ENCODE measurements around the gene CHMP3. TPM values are rescaled to one million over a fixed set of nuclear protein-coding genes. Genes with fewer than 3 reads are reported as not detected.

Gene CHMP3
- total RNA-seq, 4 donors from 2014 or later = 166 to 213 (median 185) TPM

- H3K4me3 ChIP-seq = no peak overlapping the region
- WGBS = 70% methylated on average over 2 of the region's 2 CpGs
- peaks cover 0 to 21% (median 10%) of the 10 kb centered on the region in 4 donors for H3K4me1 ChIP-seq
- TF ChIP-seq EP300 (IDR thresholded peaks at IDR 0.05) = no peak
- no peak for TF ChIP-seq POLR2AphosphoS5 (IDR thresholded peaks at IDR 0.05)
- TF ChIP-seq POLR2A (IDR thresholded peaks at IDR 0.05; ENCODE audit: low read depth) = no peak
- TF ChIP-seq CTCF (IDR thresholded peaks at IDR 0.05) = no peak
- no peaks in the 10 kb centered on the region for H3K27me3 ChIP-seq
- peaks cover 2 to 15% (median 11%) of the 10 kb centered on the region in 4 donors for H3K36me3 ChIP-seq
- intact Hi-C loops (cut with DNase I) = no loop called here
- no peak overlapping the region for H3K27ac ChIP-seq (replicated peaks in 1 of 4)
- no peak for DNase-seq (ENCODE audit: extremely low spot score)
- no peaks in the 10 kb centered on the region for H3K9me3 ChIP-seq
Observed at GRCh38 chr2:86543793-86544192, 19.4 kb downstream of the CHMP3 start.

GRCh38 chr2:86543335-86543734 is 19.9 kb downstream of the CHMP3 start:
- intact Hi-C loops (cut with DNase I) = no loop called here
- H3K9me3 ChIP-seq = no peaks in the 10 kb centered on the region

GRCh38 chr2:86542814-86543213 is 20.4 kb downstream of the CHMP3 start:
- WGBS = 38% methylated on average over 1 of the region's 1 CpG
- TF ChIP-seq POLR2A (IDR thresholded peaks at IDR 0.05; ENCODE audit: low read depth) (no peak), POLR2AphosphoS5 (IDR thresholded peaks at IDR 0.05) (no peak), CTCF (IDR thresholded peaks at IDR 0.05) (no peak), EP300 (IDR thresholded peaks at IDR 0.05) (no peak)
- Histone ChIP-seq H3K9me3 (no peaks in the 10 kb centered on the region), H3K4me3 (no peak overlapping the region), H3K27ac (replicated peaks in 1 of 4) (no peak overlapping the region), H3K4me1 (peaks cover 0 to 21% (median 10%) of the 10 kb centered on the region in 4 donors), H3K36me3 (peaks cover 0 to 11% (median 7%) of the 10 kb centered on the region in 4 donors), H3K27me3 (no peaks in the 10 kb centered on the region)
- no peak for DNase-seq (ENCODE audit: extremely low spot score)
- intact Hi-C loops (cut with DNase I) = no loop called here

More at GRCh38 chr2:86543335-86543734, 19.9 kb downstream of the CHMP3 start:
- DNase-seq (ENCODE audit: extremely low spot score) = no peak
- no peak overlapping the region for H3K4me3 ChIP-seq
- no peak for TF ChIP-seq POLR2A (IDR thresholded peaks at IDR 0.05; ENCODE audit: low read depth)
- TF ChIP-seq EP300 (IDR thresholded peaks at IDR 0.05) = no peak
- TF ChIP-seq CTCF (IDR thresholded peaks at IDR 0.05) = no peak
- no peak for TF ChIP-seq POLR2AphosphoS5 (IDR thresholded peaks at IDR 0.05)
- peaks cover 0 to 11% (median 7%) of the 10 kb centered on the region in 4 donors for H3K36me3 ChIP-seq
- no peaks in the 10 kb centered on the region for H3K27me3 ChIP-seq
- 52% methylated on average over 2 of the region's 2 CpGs for WGBS
- no peak overlapping the region for H3K27ac ChIP-seq (replicated peaks in 1 of 4)
- peaks cover 0 to 21% (median 10%) of the 10 kb centered on the region in 4 donors for H3K4me1 ChIP-seq

GRCh38 chr2:86541334-86541733 is 21.9 kb downstream of the CHMP3 start:
- DNase-seq (ENCODE audit: extremely low spot score) = no peak
- H3K4me3 ChIP-seq = no peak overlapping the region
- TF ChIP-seq POLR2A (IDR thresholded peaks at IDR 0.05; ENCODE audit: low read depth) (no peak), CTCF (IDR thresholded peaks at IDR 0.05) (no peak), POLR2AphosphoS5 (IDR thresholded peaks at IDR 0.05) (no peak)
- WGBS = 60% methylated on average over 2 of the region's 2 CpGs
- no peak overlapping the region for H3K27ac ChIP-seq (replicated peaks in 1 of 4)
- H3K36me3 ChIP-seq = peaks cover 0 to 11% (median 7%) of the 10 kb centered on the region in 4 donors
- intact Hi-C loops (cut with DNase I) = no loop called here
- no peaks in the 10 kb centered on the region for H3K27me3 ChIP-seq
- H3K9me3 ChIP-seq = no peaks in the 10 kb centered on the region
- H3K4me1 ChIP-seq = peaks cover 0 to 21% (median 10%) of the 10 kb centered on the region in 4 donors

- H3K9me3 ChIP-seq = peaks cover 0 to 3% (median 0%) of the 10 kb centered on the region in 4 donors
- peaks cover 0 to 6% (median 4%) of the 10 kb centered on the region in 4 donors for H3K36me3 ChIP-seq
- intact Hi-C loops (cut with DNase I) = no loop called here
- H3K27ac ChIP-seq (replicated peaks in 1 of 4) = no peak overlapping the region
- 100% methylated on average over 3 of the region's 3 CpGs for WGBS
- no peaks in the 10 kb centered on the region for H3K4me1 ChIP-seq
- H3K4me3 ChIP-seq = no peak overlapping the region
- no peak for TF ChIP-seq POLR2AphosphoS5 (IDR thresholded peaks at IDR 0.05)
- TF ChIP-seq CTCF (IDR thresholded peaks at IDR 0.05) = no peak
- TF ChIP-seq EP300 (IDR thresholded peaks at IDR 0.05) = no peak
- no peak for TF ChIP-seq POLR2A (IDR thresholded peaks at IDR 0.05; ENCODE audit: low read depth)
- DNase-seq (ENCODE audit: extremely low spot score) = no peak
- H3K27me3 ChIP-seq = no peaks in the 10 kb centered on the region
Observed at GRCh38 chr2:86533589-86533988, 29.7 kb downstream of the CHMP3 start.

All from esophagus muscularis mucosa (tissue), 4 donors.